ENCODE measurements around the gene USHBP1.

GRCh38 chr19:17286752-17287151, 22.2 kb upstream of the USHBP1 start:
- no peak for TF ChIP-seq CTCF (IDR thresholded peaks at IDR 0.05; ENCODE audit: insufficient read depth, low read length, poor library complexity, severe bottlenecking)
- TF ChIP-seq EZH2phosphoT487 (conservative IDR thresholded peaks at IDR 0.05; ENCODE audit: low read length) = no peak
